Stimulated activated CD4-positive, alpha-beta T cell treated with anti-CD3 and anti-CD28 coated beads, Interleukin-15, amount 100 ng/mL, for 48 hours (primary cell): Measurements from ENCODE around the gene ADGRF1.
"Not testable (repeated sequence)": the region's sequence is repeated elsewhere in the genome, so short reads cannot be mapped to it uniquely, and the experiment has no call there.

Source experiments
- DNase-seq, 2 donors: peaks; one replicate each; pipeline ENCODE4 v3.0.0-alpha.2; 2020; ENCODE audit warnings: low read depth in 2 of 2

The ADGRF1 gene

DNA sequence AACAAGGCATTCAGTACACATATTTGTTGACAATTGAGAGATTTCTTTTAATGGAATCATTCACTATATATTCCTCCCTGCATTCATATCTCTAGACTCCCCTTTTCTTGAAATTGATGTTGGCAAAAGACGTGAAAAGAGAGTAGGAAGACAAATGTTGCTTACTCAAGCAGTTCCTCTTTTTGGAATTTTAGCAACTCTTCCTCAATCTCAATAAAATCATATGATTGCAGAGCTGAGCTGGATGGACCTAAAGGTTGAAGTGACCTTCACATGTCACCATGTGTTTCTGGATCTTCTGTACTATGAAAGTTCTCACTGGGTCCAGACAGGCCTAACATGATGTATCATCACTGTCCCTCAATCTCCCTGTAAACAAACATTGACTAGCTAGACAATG, 18.6 kb downstream of the ADGRF1 start:
- DNase-seq, result no peak

DNA sequence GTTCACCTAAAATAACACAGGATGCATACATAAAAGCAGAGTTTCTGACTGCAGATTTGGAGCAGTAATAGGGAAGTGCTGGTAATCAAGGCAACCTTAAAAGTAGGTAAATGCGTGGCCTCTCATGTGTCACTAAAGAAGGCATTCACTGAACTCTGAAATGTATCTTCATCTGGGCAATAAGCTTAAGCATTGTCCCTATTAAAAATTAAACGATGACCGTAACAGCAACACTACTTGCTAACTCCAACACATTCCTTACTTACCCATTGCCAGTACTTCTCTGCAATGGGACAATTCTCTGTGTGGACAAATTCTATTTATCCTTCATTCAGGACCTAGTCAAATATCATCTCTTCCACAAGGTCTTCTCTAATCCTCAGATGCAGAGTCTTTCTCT, 19.9 kb downstream of the ADGRF1 start:
- DNase-seq, result no peak

DNA sequence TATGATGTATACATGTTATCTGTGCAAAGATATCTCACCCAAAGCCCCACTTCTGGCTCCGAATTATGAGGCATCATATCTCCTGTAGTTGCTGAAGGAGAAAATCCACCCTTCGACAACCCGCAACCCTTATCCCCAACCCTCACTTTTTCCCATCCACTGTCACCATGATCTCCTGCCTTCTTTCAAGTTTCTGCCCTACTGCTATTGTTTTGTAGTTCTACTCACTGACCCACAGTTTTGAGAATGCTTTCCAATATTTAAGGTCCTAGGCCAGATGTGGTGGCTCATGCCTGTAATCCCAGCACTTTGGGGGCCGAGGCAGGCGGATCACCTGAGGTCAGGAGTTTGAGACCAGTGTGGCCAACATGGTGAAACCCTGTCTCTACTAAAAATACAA, 22.2 kb downstream of the ADGRF1 start:
- DNase-seq, result no peak

DNA sequence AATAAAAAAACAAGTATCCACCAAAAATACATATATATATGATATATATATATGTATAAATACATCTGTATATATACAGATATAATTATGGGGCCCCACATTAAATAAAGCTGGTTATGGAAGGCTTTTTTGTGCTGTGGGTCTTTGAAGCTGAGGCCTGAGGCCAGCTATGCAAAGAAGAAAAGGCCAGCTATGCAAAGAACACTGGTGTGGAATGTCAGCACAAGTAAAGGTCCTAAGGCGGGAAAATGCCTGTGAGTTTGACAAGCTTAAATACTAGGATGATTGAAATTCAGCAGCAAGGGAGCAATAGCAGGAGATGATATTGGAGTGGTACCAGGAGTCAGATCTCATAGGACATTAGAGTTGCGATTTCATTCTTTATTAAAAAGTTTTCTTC, 25.2 kb downstream of the ADGRF1 start:
- DNase-seq, result no peak

DNA sequence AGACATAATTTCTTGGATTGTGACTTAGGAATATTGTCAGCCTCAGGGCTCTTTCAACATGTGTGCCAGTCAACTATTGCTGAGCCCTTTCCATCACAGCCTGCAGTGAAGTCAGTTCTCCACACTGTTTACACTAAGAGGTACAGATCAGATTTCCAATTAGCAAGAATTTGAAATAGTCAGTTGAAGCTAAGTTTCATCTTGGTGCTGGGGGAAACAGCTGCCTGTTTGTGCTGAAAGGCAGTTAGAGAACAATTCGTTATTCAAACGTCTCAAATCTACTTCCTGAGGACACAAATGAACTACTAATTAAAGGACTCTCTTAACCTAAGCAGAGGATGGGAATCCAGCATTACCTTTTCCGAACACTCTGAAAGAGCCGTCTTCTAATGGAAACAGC, 25.9 kb downstream of the ADGRF1 start:
- no peak for DNase-seq

DNA sequence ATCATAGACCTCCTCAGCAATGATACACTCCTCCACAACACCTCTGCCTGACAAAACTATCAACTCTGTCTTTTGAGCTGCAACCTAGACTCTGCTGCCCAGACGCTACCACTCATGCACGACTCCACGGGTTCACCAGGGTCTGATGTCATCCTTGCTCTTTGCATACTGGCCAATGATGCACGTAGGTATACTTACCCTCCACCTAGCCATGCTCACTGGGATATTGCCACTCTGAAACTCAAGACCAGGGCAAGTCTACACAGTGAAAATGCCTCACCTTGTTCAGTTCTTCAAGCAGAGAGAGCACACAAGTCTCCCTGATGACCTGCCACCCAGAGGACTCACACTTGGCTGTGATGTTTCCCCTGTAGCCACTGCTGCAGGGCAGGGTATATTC, 27.7 kb downstream of the ADGRF1 start:
- DNase-seq, result no peak

DNA sequence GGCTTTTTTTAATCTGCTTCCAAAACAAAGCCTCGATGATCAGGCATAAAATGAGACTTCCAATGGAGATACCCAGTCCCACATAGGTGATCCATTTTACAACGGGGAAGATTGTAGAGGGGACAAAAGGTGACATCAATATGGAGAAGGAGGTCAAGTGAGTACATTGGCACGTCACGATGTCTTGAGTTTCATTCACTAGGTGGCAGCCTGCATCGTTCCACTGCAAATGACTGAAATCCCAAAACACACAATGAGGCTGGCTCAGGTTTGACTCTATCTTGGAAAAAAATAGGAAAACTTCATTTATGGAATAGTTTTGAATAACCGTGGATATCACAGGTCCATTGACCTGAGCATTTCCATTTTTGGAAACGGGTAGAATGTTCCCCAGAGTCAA, 32.5 kb downstream of the ADGRF1 start:
- DNase-seq, result no peak

DNA sequence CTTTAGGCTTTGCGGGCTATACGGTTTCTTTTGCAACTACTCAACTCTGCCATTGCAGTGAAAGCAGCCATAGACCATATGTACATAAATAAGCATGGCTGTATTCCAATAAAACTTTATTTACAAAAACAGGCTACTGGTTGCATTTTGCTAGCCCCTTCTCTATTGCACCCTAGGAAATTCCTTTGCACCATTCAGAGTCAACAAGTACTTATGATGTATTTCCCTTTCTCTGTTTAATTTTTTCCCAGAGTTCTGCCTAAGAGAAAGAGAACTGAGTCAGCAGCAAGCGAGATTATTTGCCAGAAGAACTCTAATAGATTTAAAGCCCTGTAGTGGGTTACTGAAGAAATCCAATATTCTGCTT, 33.8 kb downstream of the ADGRF1 start:
- DNase-seq, result no peak

DNA sequence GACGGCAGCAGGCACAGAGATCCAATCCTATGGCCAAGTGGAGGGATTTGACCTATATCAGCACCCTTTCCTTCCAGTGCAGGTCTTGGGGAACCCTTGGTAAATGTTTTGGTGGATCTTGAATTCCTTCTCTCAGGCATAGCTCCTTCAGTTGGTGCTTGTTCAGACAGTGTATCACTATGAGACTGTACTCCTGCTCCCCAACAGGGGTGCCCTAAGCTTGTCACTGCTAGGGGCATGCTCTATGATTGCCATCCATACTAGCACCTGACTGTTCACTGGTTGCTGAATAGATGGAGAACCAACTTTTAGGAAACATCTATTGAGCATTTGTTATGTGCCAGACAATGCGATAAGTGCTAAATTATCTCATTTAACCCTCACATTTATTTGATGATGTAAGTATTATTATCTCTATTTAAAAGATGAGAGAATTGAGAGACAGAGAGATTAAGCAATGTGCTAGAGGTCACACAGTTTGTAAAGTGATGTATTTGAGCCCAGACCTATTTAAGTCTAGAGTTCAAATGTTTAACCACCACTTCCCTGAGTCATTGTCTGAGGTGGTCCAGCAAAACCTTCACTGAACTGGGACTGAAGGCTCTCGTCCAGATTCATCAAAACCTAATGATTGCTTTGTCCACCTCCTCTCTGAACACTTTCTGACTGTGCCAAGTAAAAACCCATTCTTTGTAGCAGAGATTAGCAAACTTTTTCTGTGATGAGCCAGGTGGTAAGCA, 34.3 kb downstream of the ADGRF1 start:
- DNase-seq, result no peak

DNA sequence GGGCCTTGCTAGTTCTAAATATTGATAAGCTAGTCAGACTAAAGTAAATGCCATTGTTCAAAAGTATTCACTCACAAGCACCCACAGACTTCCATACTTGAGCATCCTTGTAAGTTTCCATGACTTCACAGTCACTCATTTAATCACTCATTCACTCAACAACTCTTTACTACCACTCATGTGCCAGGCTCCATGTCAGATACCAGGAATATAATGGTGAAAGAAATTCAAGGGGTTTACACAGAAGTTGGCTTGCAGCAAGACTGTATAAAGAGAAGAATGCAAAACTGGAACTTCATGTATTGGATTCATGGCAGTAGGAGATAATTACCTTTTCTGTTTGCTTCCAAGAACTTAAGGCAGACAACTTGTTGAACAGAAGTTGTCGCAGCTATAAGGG, 36.6 kb downstream of the ADGRF1 start:
- DNase-seq, result no peak

DNA sequence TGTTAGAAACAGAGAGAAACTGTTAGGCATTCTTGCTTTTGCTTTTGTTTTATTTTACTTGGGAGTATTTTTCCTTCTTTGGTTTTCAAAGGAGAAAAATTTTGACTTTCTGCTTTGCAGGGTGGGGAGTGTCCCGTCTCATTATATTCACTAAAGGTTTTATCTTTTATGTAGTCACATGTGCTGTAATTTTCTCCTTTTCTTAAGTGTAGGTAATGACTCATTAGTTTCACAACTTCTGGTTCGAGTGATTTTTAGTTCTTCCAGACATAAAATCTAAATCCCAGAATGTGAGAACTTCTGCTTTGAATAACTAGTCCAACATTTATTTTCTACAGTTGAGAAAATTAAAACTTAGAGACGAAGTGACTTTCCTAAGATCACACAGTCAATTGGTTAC, 37.7 kb downstream of the ADGRF1 start:
- no peak for DNase-seq

DNA sequence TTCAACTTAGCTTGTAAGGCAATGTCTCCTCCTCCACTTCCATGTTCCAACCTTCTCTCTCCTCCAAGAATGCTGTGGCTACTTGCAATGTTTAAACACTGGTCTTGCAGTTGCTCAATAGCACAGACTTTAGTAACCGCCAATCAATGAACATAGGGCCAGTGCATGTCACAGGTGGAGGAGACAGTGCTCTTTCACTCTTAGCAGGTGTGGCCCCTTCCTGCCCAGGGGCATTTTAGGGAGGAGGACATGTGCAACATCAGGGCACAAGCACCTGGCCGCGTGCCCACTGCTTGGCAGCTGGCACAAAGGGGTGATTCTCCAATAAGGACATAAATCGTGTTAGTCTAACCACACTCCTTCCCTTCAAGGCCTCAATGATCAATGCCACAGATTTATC, 41.3 kb downstream of the ADGRF1 start:
- DNase-seq, result no peak

DNA sequence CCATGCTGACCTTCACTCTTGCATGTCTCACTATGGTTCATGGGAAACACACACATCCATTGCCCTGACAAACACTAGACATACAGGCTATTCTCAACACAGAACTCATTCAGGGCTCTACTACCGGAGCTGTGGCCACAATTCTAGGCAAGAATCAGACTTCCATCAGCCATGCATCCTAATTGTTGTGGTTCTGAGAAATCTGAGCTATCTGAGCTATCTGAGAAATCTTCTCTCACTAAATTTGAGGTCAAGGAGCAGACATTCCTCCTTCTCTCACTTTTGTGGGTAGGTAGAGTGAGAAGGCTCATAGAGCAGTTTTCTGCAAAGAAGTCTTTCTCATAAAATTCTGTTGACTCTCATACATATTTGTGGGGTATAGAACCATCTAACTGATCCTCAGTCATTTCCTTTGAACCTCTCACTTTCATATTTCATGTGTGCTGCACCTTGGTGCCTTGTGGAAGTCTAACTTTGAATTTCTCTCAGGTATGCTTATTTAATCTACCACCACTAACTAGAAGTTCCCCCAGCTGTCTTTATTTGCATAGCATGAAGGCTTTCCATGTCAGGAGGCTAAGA, 43.6 kb downstream of the ADGRF1 start:
- no peak for DNase-seq

DNA sequence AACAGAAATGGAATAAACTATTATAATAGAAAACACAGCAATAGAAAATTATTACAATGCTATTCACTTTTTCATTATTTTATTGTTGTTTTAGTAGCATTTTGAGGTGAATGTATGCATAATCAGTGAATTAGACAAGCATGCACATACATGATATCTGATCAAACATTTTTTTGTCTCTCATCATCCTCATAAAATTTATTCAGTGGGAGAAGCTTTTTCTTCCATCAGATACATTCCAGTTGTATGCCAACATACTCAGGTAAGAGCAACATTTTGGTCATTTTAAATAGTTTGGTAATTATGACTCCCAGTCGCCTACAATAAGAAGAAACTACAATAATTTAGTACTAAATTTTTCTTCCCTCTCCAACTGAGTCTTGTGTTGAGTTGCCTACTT, 44.5 kb downstream of the ADGRF1 start:
- DNase-seq, result no peak

DNA sequence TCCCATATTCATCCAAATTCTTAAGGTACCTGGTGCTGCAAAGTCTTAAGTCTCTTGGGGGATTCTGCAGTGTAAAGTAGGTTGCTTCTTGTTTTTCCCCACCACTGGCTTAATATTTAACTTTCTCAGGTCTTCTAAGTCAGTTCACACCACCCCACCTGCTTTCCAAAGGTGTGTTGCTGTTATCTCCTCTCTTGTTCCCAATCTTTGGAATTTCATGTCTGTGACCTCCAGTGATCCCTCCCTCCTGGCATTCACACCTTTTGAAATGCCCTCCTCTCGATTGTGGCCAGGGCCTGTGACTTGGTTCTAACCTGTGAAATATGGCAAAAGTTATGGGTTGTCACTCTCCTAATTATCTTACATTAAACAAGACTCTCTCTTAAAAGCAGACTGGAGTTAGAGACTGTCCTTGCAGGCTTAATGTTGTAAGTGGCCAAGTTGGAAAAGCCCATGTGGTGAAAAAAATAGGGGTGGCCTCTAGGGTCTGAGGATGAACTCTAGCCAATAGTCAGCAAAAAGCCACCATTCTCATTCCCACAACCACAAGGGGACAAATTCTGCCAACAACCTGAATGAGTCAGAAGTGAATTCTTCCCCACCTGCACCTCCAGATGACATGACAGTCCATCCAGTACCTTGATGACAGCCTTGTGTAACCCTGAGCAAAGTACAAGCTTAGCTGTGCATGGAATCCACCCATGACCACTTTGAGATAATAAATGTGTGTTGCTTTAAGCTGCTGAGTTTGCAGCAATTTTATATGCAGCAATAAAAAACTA, 45.1 kb downstream of the ADGRF1 start:
- DNase-seq, result no peak

DNA sequence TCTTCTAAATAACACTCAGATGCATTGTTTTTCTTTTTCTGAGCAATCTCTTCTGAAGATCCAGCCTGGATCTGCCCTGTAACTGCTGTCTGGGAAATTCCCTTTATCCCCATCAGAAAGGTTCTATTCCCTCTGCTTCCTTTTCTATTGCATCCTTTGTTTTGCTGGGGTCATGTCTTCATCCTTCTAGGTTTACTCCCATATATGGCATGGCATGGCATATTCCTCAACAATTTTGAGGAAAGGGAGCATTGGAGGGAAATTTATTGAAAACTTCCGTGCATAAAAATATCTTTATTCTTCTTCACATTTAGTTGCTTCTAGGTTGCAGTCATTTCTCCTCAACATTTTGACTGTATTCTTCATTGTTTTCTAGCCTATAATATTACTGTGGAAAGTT, 47.2 kb downstream of the ADGRF1 start:
- no peak for DNase-seq

DNA sequence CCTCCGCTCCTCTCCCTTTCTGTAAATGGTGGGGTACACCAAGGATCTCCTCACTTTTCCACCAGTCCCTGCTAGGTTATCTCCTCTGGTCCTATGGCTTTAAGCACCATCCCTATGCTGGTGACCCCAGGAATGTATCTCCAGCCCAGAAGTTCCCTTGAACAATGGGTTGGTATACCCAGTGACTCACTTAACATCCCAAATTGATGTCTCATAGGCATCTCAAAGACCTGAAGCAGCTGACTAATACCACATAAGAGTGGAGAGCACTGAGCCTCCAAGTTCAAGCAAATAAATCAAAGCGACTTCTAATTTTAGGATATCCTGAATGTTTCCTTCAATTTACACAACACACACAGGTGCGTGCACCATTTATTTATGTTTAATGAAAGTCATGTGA, 48.3 kb downstream of the ADGRF1 start:
- DNase-seq, result no peak

DNA sequence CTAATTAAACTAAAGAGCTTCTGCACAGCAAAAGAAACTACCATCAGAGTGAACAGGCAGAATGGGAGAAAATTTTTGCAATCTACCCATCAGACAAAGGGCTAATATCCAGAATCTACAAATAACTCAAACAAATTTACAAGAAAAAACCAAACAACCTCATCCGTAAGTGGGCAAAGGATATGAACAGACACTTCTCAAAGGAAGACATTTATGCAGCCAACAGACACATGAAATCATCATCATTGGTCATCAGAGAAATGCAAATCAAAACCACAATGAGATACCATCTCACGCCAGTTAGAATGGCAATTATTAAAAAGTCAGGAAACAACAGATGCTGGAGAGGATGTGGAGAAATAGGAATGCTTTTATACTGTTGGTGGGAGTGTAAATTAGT, 49.7 kb downstream of the ADGRF1 start:
- not testable (repeated sequence) for DNase-seq

DNA sequence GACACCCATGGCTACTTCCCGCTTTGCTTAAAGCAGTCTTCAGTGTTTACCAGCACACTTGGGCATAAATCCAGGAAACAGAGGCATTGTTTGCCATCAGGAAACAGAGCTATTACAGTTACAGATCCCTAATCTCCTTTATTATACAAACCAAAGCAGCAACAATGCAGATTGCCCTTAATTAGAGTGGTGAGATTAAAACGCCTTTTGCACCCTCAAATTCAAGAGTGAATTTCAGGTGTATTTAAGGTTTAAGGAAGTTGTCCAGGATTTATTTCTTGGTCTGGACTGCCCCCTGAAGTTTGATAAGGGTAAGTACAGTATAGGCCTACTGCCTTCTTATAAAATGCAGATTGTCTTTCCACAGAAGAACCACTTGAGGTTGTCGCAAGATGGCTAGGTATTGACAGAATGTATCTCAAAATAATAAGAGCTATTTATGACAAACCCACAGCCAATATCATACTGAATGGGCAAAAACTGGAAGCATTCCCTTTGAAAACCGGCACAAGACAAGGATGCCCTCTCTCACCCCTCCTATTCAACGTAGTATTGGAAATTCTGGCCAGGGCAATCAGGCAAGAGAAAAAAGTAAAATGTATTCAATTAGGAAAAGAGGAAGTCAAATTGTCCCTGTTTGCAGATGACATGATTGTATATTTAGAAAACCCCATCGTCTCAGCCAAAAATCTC, 51.2 kb downstream of the ADGRF1 start:
- DNase-seq, result not testable (repeated sequence)

DNA sequence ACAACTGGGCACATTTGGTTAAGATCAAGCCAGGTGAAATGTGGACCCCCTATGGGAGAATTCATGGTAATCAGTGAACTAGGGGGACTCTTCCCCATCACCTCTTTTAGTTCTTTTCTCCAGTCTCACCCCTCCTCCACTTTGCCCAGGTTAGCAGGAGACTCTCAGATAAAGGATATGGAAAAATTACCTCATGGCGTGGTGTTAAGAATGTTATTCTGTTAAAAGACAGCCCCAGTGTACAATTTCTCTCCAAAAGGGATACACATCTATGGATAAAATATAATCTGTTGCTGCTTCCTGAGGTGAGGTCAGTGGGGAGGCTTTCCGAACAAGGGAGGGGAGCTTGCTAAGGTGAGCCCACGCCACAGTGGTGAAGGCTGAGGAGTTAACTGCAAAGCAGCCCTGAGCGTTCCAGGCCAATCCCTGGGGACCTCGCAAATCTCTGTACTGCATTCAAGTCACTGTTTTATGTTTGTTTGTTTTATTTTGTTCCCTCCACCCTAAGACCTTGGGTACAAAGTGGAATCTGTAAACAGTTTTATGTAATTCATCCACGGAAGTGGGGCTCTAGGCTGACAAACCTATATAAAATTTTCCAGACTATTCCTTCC, 52.0 kb downstream of the ADGRF1 start:
- DNase-seq, result no peak

DNA sequence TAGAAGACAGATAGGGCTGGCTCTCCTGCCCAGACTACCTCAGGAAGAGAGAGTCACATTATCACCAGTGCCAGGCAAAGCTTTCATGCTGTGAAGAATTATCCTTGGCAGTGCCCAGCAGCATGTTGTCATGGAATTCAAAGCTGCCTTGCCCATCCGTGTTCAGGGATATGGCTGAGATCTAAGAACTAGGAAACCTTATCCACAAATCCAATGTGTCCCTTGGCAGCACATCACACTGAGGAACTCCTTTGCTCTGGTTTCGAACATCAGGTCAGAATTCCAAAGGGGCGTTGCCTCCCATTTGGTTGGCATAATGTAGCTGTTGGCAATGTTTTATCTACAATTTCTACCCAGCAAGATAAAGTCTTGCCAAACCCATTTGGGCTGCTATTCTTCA, 52.7 kb downstream of the ADGRF1 start:
- no peak for DNase-seq

DNA sequence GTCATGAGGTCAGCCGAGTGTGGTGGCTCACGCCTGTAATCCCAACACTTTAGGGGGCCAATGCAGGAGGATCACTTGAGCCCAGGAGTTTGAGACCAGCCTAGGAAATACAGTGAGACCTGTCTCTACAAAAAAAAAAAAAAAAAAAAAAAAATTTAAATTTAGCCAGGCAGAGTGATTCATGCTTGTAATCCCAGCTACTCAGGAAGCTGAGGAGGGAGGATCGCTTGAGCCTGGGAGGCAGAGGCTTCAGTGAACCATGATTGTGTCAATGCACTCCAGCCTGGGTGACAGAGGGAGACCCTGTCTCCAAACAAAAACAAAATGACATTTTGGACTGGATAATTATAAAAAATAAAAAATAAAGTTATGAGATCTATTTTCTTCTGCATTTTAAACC, 56.2 kb downstream of the ADGRF1 start:
- DNase-seq, result no peak
